ENCODE data around the gene UBQLN1. TPM values are rescaled to one million over a fixed set of nuclear protein-coding genes. Genes with fewer than 3 reads are reported as not detected.

Gene UBQLN1
- total RNA-seq, 2 experiments from 2014 or later, result 178 to 185 TPM

DNA sequence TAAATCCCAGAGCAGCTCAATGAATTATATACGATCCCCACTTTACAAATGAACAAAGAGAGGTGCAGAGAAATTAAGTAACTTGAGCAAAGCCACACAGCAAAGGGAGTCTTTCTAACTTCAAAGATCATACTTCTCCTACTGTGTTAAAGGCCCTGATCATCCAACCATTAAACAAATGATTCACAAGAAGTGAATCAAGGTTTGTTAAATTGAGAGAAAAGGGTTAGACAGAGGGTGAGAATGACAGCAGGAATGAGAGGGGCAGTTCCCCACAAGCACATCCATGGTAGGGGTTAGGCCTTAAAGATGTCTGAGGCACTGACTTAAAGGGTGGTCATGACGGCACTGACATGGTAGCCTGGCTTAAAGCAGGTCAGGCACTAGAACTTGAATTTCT, 74.1 kb downstream of the UBQLN1 start:
- intact Hi-C loops (cut with DNase I, micrococcal nuclease), result no loop called here
- H3K4me1 Mint-ChIP-seq (ENCODE audit: low read depth), result no peaks in the 10 kb centered on the region
- H3K36me3 ChIP-seq (ENCODE audit: insufficient read depth, low read length), result peaks cover 3% of the 10 kb centered on the region
- no peaks in the 10 kb centered on the region for H3K9me3 ChIP-seq (ENCODE audit: control insufficient read depth in 1 of 2, insufficient read depth in 1 of 2, low read length in 2 of 2)
- H3K27ac Mint-ChIP-seq, result no peak overlapping the region
- no peak overlapping the region for H3K4me3 Mint-ChIP-seq
- no peak for TF ChIP-seq CTCF (IDR thresholded peaks at IDR 0.05)
- no peak overlapping the region for H3K4me3 ChIP-seq (ENCODE audit: low read length)
- H3K27me3 Mint-ChIP-seq, result no peaks in the 10 kb centered on the region
- no peak overlapping the region for H3K27ac ChIP-seq (ENCODE audit: low read depth in 1 of 2, low read length in 2 of 2)
- POLR2A ChIA-PET, result no interaction called here
- H3K4me1 ChIP-seq (ENCODE audit: insufficient read depth, low read length), result no peaks in the 10 kb centered on the region
- DNase-seq (no peak), ATAC-seq (ENCODE audit: poor library complexity) (no peak)
- no peaks in the 10 kb centered on the region for H3K27me3 ChIP-seq (ENCODE audit: control insufficient read depth in 1 of 2, insufficient read depth in 2 of 2, low read length in 2 of 2)
- H3K36me3 Mint-ChIP-seq (ENCODE audit: low read depth), result peaks cover 7% of the 10 kb centered on the region
- no peaks in the 10 kb centered on the region for H3K9me3 Mint-ChIP-seq
- CTCF ChIA-PET, result no interaction called here

DNA sequence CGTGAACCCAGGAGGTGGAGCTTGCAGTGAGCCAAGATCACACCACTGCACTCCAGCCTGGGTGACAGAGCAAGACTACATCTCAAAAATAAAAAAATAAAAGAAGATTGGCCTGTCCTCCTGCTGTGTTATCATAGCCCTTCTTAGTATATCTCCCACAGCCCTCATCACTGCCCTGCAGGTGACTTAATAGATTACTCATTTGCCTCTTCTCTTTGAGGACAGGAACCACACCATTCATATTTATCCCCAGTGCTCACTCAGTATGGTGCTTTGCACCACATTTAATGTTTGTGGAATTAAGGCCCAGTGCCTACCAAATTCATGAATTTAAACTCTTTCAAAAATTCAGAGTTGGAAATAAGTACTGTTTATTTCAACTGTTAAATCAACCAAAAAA, 74.5 kb downstream of the UBQLN1 start:
- no peaks in the 10 kb centered on the region for H3K27me3 Mint-ChIP-seq
- H3K9me3 ChIP-seq (ENCODE audit: control insufficient read depth in 1 of 2, insufficient read depth in 1 of 2, low read length in 2 of 2), result no peaks in the 10 kb centered on the region
- H3K36me3 ChIP-seq (ENCODE audit: insufficient read depth, low read length), result peaks cover 3% of the 10 kb centered on the region
- no peak overlapping the region for H3K27ac Mint-ChIP-seq
- no peaks in the 10 kb centered on the region for H3K27me3 ChIP-seq (ENCODE audit: control insufficient read depth in 1 of 2, insufficient read depth in 2 of 2, low read length in 2 of 2)
- ATAC-seq (ENCODE audit: poor library complexity) (no peak), DNase-seq (no peak)
- no peak for TF ChIP-seq CTCF (IDR thresholded peaks at IDR 0.05)
- no peaks in the 10 kb centered on the region for H3K4me1 Mint-ChIP-seq (ENCODE audit: low read depth)
- intact Hi-C loops (cut with DNase I, micrococcal nuclease), result no loop called here
- no peak overlapping the region for H3K4me3 ChIP-seq (ENCODE audit: low read length)
- H3K4me1 ChIP-seq (ENCODE audit: insufficient read depth, low read length), result no peaks in the 10 kb centered on the region
- H3K27ac ChIP-seq (ENCODE audit: low read depth in 1 of 2, low read length in 2 of 2), result no peak overlapping the region
- peaks cover 7% of the 10 kb centered on the region for H3K36me3 Mint-ChIP-seq (ENCODE audit: low read depth)
- ChIA-PET POLR2A (no interaction called here), CTCF (no interaction called here)
- H3K4me3 Mint-ChIP-seq, result no peak overlapping the region
- H3K9me3 Mint-ChIP-seq, result no peaks in the 10 kb centered on the region

GRCh38 chr9:83630938-83631457, 76.8 kb downstream of the UBQLN1 start:
- CTCF ChIA-PET, result interaction anchor here (0.9 to 1.5 kb wide), 2 partner anchors 10 to 41 kb away, joined by 5 read pairs; no protein-coding TSS in a partner anchor
- DNase-seq (no peak), ATAC-seq (ENCODE audit: poor library complexity) (no peak)
- Histone ChIP-seq H3K27ac (ENCODE audit: low read depth in 1 of 2, low read length in 2 of 2) (no peak overlapping the region), H3K4me3 (ENCODE audit: low read length) (no peak overlapping the region), H3K36me3 (ENCODE audit: insufficient read depth, low read length) (peaks cover 8% of the 10 kb centered on the region), H3K9me3 (ENCODE audit: control insufficient read depth in 1 of 2, insufficient read depth in 1 of 2, low read length in 2 of 2) (no peaks in the 10 kb centered on the region), H3K27me3 (ENCODE audit: control insufficient read depth in 1 of 2, insufficient read depth in 2 of 2, low read length in 2 of 2) (no peaks in the 10 kb centered on the region), H3K4me1 (ENCODE audit: insufficient read depth, low read length) (no peaks in the 10 kb centered on the region)
- POLR2A ChIA-PET, result no interaction called here
- Mint-ChIP-seq H3K36me3 (ENCODE audit: low read depth) (peaks cover 11% of the 10 kb centered on the region), H3K27me3 (no peaks in the 10 kb centered on the region), H3K27ac (no peak overlapping the region), H3K4me1 (ENCODE audit: low read depth) (no peaks in the 10 kb centered on the region), H3K9me3 (no peaks in the 10 kb centered on the region), H3K4me3 (no peak overlapping the region)
- intact Hi-C loops (cut with DNase I, micrococcal nuclease), result no loop called here
- no peak for TF ChIP-seq CTCF (IDR thresholded peaks at IDR 0.05)

Measured in CD4-positive, alpha-beta T cell (primary cell).